ENCODE results near the gene PPP1R11.

- TF ChIP-seq POLR2AphosphoS5 (IDR thresholded peaks at IDR 0.05; ENCODE audit: low read depth, low read length) = no peak
- TF ChIP-seq TAF1 (IDR thresholded peaks at IDR 0.05; ENCODE audit: borderline replicate concordance, insufficient read depth, low read length) = no peak
Observed at GRCh38 chr6:30092852-30093543, 26.0 kb downstream of the PPP1R11 start.

Measured in PFSK-1 (cell line).